SK-N-SH (cell line): ENCODE data around the gene ATP6V0E2. TPM values are rescaled to one million over a fixed set of nuclear protein-coding genes. Genes with fewer than 3 reads are reported as not detected.

Source experiments
- CTCF ChIA-PET: fragments of 300-600, 350-600 bp; formaldehyde crosslinking; extraction: SDS; loops from one replicate; lab custom pipeline; 2021; lab: Yijun Ruan, JAX
- POLR2A ChIA-PET: fragments of 350-600 bp; sonication (Branson Sonifier 250); formaldehyde crosslinking; extraction: SDS; loops from one replicate; lab custom pipeline; 2020; ENCODE audit warnings: antibody characterized with exemption, inconsistent platforms; lab: Yijun Ruan, JAX
- DNase-seq: peaks from one replicate; pipeline ENCODE4 v3.0.0; 2012
- H2AFZ ChIP-seq: fragments of 200-600 bp; sonication (generic); 2 replicates; pipeline ENCODE4 v1.8.1; 2016; ENCODE audit warnings: antibody characterized with exemption, mild to moderate bottlenecking, low read depth
- H3F3A ChIP-seq: fragments of 200-600 bp; sonication (generic); replicated peaks from 2 replicates; pipeline ENCODE3; 2016; ENCODE audit warnings: antibody characterized with exemption, mild to moderate bottlenecking; ENCODE audit not compliant: insufficient read depth
- H3K27ac ChIP-seq, 2 experiments: fragments of 200-500 bp in 1 of 2; fragments of 200-600 bp in 1 of 2; sonication (Bioruptor generic) in 1 of 2; sonication (generic), shearing (Covaris generic) in 1 of 2; 2 replicates each; pipeline versions ENCODE4 v1.5.1 to v1.6.1; 2014 to 2016; ENCODE audit warnings: low read depth in 2 of 2, inconsistent platforms in 1 of 2, low read length in 1 of 2, mild to moderate bottlenecking in 1 of 2, mixed read lengths in 1 of 2
- H3K27me3 ChIP-seq: fragments of 200-600 bp; sonication (generic), shearing (Covaris generic); 2 replicates; pipeline ENCODE4 v1.6.1; 2016; ENCODE audit warnings: mixed run types; ENCODE audit not compliant: insufficient read depth
- H3K36me3 ChIP-seq, 2 experiments: fragments of 200-500 bp in 1 of 2; fragments of 200-600 bp in 1 of 2; sonication (Bioruptor generic) in 1 of 2; sonication (generic) in 1 of 2; replicated peaks in 1 of 2; 2 replicates each; pipeline versions ENCODE3 to v1.5.1; 2014 to 2016; ENCODE audit warnings: low read length in 1 of 2, mild to moderate bottlenecking in 1 of 2; ENCODE audit not compliant: insufficient read depth in 2 of 2, control insufficient read depth in 1 of 2
- H3K4me1 ChIP-seq, 2 experiments: fragments of 200-500 bp in 1 of 2; fragments of 200-600 bp in 1 of 2; sonication (Bioruptor generic) in 1 of 2; sonication (generic), shearing (Covaris generic) in 1 of 2; 2 replicates each; pipeline versions ENCODE4 v1.5.1 to v1.6.1; 2014 to 2016; ENCODE audit warnings: low read depth in 1 of 2, low read length in 1 of 2, mixed run types in 1 of 2; ENCODE audit not compliant: insufficient read depth in 2 of 2, control insufficient read depth in 1 of 2
- H3K4me2 ChIP-seq: fragments of 200-600 bp; sonication (generic), shearing (Covaris generic); 2 replicates; pipeline ENCODE4 v1.6.1; 2017; ENCODE audit warnings: mixed run types
- H3K4me3 ChIP-seq, 2 experiments: fragments of 200-500 bp in 1 of 2; fragments of 200-600 bp in 1 of 2; sonication (Bioruptor generic) in 1 of 2; sonication (generic), shearing (Covaris generic) in 1 of 2; 2 replicates each; pipeline versions ENCODE4 v1.5.1 to v1.8.1; 2014 to 2016; ENCODE audit warnings: low read depth in 2 of 2, inconsistent platforms in 1 of 2, low read length in 1 of 2, mild to moderate bottlenecking in 1 of 2, mixed read lengths in 1 of 2, moderate library complexity in 1 of 2
- H3K79me2 ChIP-seq: fragments of 200-600 bp; sonication (generic); 2 replicates; pipeline ENCODE4 v1.8.1; 2017; ENCODE audit warnings: mild to moderate bottlenecking; ENCODE audit not compliant: insufficient read depth
- H3K9ac ChIP-seq: fragments of 200-600 bp; sonication (generic); 2 replicates; pipeline ENCODE4 v1.6.1; 2017; ENCODE audit warnings: mixed run types
- H3K9me2 ChIP-seq: fragments of 200-600 bp; sonication (generic); 2 replicates; pipeline ENCODE4 v1.6.1; 2017; ENCODE audit warnings: mixed run types
- H3K9me3 ChIP-seq: fragments of 200-600 bp; sonication (generic); 2 replicates; pipeline ENCODE4 v1.6.1; 2017; ENCODE audit warnings: mixed run types, mild to moderate bottlenecking, moderate library complexity
- H4K20me1 ChIP-seq: fragments of 200-600 bp; sonication (generic); 2 replicates; pipeline ENCODE4 v1.6.1; 2017; ENCODE audit warnings: mild to moderate bottlenecking, mixed run types; ENCODE audit not compliant: insufficient read depth
- CHD2 ChIP-seq: fragments of 150-350 bp; IDR thresholded peaks from 2 replicates; pipeline ENCODE4 v1.6.1; 2018; ENCODE audit warnings: low read length; ENCODE audit not compliant: partially characterized antibody
- CTCF ChIP-seq: fragments of 200-600 bp; sonication (generic); IDR thresholded peaks from 2 replicates; pipeline ENCODE4 v1.6.1; 2017; ENCODE audit warnings: antibody characterized with exemption, mild to moderate bottlenecking, moderate library complexity
- ELF1 ChIP-seq: IDR thresholded peaks from 2 replicates; pipeline ENCODE4 v1.4.0; 2012
- EP300 ChIP-seq, 2 experiments: IDR thresholded peaks; 2 replicates each; pipeline versions ENCODE4 v1.4.0 to v1.6.1; 2012; ENCODE audit warnings: borderline replicate concordance in 1 of 2, low read depth in 1 of 2, low read length in 1 of 2
- FOSL2 ChIP-seq: IDR thresholded peaks from 2 replicates; pipeline ENCODE4 v1.4.0; 2012; ENCODE audit warnings: low read depth, mild to moderate bottlenecking, moderate library complexity, borderline replicate concordance
- FOXM1 ChIP-seq: IDR thresholded peaks from 2 replicates; pipeline ENCODE4 v1.4.0; 2012; ENCODE audit warnings: low read depth, mild to moderate bottlenecking
- GABPA ChIP-seq: IDR thresholded peaks from 2 replicates; pipeline ENCODE4 v1.4.0; 2012; ENCODE audit warnings: low read depth, mild to moderate bottlenecking
- GATA2 ChIP-seq: sonication (generic); formaldehyde crosslinking; IDR thresholded peaks from 2 replicates; pipeline ENCODE4 v1.5.0; 2020; ENCODE audit warnings: mild to moderate bottlenecking, missing genetic modification reagents
- MEF2A ChIP-seq: IDR thresholded peaks from 2 replicates; pipeline ENCODE4 v1.4.0; 2012; ENCODE audit warnings: low read depth, borderline replicate concordance
- MXI1 ChIP-seq: IDR thresholded peaks from 2 replicates; pipeline ENCODE4 v1.6.1; 2012; ENCODE audit warnings: mild to moderate bottlenecking, low read depth, low read length, improper control_type of control experiment
- RCOR1 ChIP-seq: fragments of 150-350 bp; IDR thresholded peaks from 2 replicates; pipeline ENCODE4 v1.6.1; 2017; ENCODE audit warnings: antibody characterized with exemption, low read length
- RFX5 ChIP-seq: IDR thresholded peaks from 2 replicates; pipeline ENCODE4 v1.6.1; 2012; ENCODE audit warnings: mild to moderate bottlenecking, improper control_type of control experiment, low read length
- RXRA ChIP-seq: IDR thresholded peaks from 2 replicates; pipeline ENCODE4 v1.4.0; 2012; ENCODE audit warnings: low read depth, mild to moderate bottlenecking, borderline replicate concordance
- TCF12 ChIP-seq: IDR thresholded peaks from 2 replicates; pipeline ENCODE4 v1.4.0; 2012
- TEAD4 ChIP-seq: IDR thresholded peaks from 2 replicates; pipeline ENCODE4 v1.4.0; 2012; ENCODE audit warnings: mild to moderate bottlenecking, borderline replicate concordance; ENCODE audit not compliant: insufficient read depth
- ZBTB33 ChIP-seq: IDR thresholded peaks from 2 replicates; pipeline ENCODE4 v1.4.0; 2012; ENCODE audit warnings: low read depth, borderline replicate concordance
- WGBS: methylation state at CpG from one replicate; pipeline ENCODE4 v1.1.6; 2017; ENCODE audit warnings: low lambda C conversion rate; 5-methylcytosine and 5-hydroxymethylcytosine counted together
- polyA plus RNA-seq, 3 experiments: library from polyadenylated mRNA; depleted of rRNA; stranded (reverse); fragments of >200 nt; gene quantifications; 2 replicates each; pipeline ENCODE4 v1.2.3, GENCODE V29; 2012
- TF ChIP-seq, protein P1 (sequence below): IDR thresholded peaks from 2 replicates; pipeline ENCODE4; 2012
- TF ChIP-seq, protein P2 (sequence below): fragments of 150-350 bp; IDR thresholded peaks from 2 replicates; pipeline ENCODE4 v1.6.1; 2016; ENCODE audit warnings: mild to moderate bottlenecking, low read depth, low read length

Gene ATP6V0E2
- polyA plus RNA-seq, 1 of the 3 experiments (the other 2 are of a cell fraction) = 49.6 TPM

- ChIA-PET CTCF (interaction anchor here (0.7 to 3.2 kb wide), 12 partner anchors 9 to 623 kb away, joined by 3 to 17 read pairs (median 5); partner anchors contain the start of genes ATP6V0E2, ZNF783 and ZNF862), POLR2A (interaction anchor here (1.0 kb wide), 1 partner anchor 10 kb away, joined by 4 read pairs; no protein-coding TSS in a partner anchor)
- Histone ChIP-seq H3K4me3 (no peak overlapping the region), H2AFZ (no peak overlapping the region), H3K36me3 (peaks cover 0 to 4% of the 10 kb centered on the region in 2 experiments), H3K79me2 (no peaks in the 10 kb centered on the region), H4K20me1 (no peaks in the 10 kb centered on the region), H3K27ac (no peak overlapping the region), H3K4me2 (no peak overlapping the region), H3K27me3 (no peaks in the 10 kb centered on the region), H3K9me2 (no peaks in the 10 kb centered on the region), H3K4me1 (no peaks in the 10 kb centered on the region; a peak in 1 of 4 replicates), H3K9me3 (no peaks in the 10 kb centered on the region), H3K9ac (no peak overlapping the region), H3F3A (no peaks in the 10 kb centered on the region)
- no peak for DNase-seq
- TF ChIP-seq CHD2 = no peak
- no peak for TF ChIP-seq TCF12
- no peak for TF ChIP-seq MEF2A
- WGBS = 94% methylated on average over 2 of the region's 2 CpGs
Measured at GRCh38 chr7:149884541-149884940, 10.8 kb downstream of the ATP6V0E2 start.

DNA sequence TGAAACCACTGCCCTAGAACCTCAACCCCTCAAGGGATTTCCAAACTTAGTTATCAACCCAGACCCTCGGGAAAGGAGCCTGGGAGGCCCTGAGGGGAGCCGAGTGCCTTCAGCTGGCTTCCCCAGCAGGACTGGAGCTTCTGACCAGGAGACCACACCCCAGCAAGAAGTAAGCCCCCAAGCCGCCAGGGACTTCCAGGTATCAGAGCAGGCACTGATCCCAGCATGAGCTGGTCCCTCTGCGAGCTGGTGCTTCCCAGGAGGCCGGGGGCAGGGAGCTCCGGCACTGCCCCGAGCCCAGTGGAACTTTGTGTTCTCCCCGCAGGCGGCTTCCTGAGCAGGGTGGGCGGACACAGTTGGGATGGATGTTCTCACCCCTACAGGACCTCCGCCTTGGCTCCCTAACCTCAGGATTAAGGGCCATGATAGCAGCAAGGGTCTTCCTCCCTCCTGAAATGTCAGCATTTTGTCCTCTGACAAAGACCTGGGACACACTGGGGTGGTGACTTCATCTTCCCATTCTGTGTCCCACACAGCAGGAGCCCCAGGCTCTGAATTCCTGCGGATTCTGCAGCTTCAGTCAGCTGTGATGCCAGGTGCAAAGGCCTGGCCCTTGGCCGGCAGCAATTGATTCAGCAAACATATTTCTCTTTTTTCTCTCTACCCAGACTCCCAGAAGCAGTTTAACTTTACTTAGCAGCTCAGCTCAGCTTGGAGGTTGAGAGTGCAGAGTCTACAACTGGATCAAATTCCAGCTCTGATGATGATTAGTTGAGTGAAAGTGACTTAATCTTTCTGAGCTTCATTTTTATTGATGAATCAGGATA is 11.6 kb downstream of the ATP6V0E2 start:
- no peak for TF ChIP-seq FOXM1
- TF ChIP-seq RCOR1 = no peak
- no peak for TF ChIP-seq TEAD4
- TF ChIP-seq TCF12 = no peak
- TF ChIP-seq RFX5 = no peak
- TF ChIP-seq MXI1 = no peak
- TF ChIP-seq CTCF = no peak
- TF ChIP-seq, protein P1, sequence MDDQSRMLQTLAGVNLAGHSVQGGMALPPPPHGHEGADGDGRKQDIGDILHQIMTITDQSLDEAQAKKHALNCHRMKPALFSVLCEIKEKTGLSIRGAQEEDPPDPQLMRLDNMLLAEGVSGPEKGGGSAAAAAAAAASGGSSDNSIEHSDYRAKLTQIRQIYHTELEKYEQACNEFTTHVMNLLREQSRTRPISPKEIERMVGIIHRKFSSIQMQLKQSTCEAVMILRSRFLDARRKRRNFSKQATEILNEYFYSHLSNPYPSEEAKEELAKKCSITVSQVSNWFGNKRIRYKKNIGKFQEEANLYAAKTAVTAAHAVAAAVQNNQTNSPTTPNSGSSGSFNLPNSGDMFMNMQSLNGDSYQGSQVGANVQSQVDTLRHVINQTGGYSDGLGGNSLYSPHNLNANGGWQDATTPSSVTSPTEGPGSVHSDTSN = no peak
- TF ChIP-seq ELF1 = no peak
- TF ChIP-seq ZBTB33 = no peak
- no peak for TF ChIP-seq GATA2
- no peak for TF ChIP-seq EP300 (IDR thresholded peaks at IDR 0.05; ENCODE audit: borderline replicate concordance in 1 of 2, low read depth in 1 of 2, low read length in 1 of 2)
- TF ChIP-seq GABPA = no peak
- TF ChIP-seq, protein P2, sequence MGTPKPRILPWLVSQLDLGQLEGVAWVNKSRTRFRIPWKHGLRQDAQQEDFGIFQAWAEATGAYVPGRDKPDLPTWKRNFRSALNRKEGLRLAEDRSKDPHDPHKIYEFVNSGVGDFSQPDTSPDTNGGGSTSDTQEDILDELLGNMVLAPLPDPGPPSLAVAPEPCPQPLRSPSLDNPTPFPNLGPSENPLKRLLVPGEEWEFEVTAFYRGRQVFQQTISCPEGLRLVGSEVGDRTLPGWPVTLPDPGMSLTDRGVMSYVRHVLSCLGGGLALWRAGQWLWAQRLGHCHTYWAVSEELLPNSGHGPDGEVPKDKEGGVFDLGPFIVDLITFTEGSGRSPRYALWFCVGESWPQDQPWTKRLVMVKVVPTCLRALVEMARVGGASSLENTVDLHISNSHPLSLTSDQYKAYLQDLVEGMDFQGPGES = no peak
- no peak for TF ChIP-seq RXRA
- TF ChIP-seq FOSL2 = no peak
- ChIA-PET POLR2A (no interaction called here), CTCF (interaction anchor here (0.7 to 1.8 kb wide), 4 partner anchors 11 to 160 kb away, joined by 3 to 8 read pairs (median 4); no protein-coding TSS in a partner anchor)

More for the DNA sequence above, 11.6 kb downstream of the ATP6V0E2 start:
- Histone ChIP-seq H3K27ac (no peak overlapping the region), H3K9ac (no peak overlapping the region), H2AFZ (no peak overlapping the region), H3K27me3 (no peaks in the 10 kb centered on the region), H4K20me1 (no peaks in the 10 kb centered on the region), H3K4me1 (no peaks in the 10 kb centered on the region; a peak in 1 of 4 replicates), H3K9me3 (no peaks in the 10 kb centered on the region), H3K9me2 (no peaks in the 10 kb centered on the region), H3K4me3 (no peak overlapping the region), H3K4me2 (no peak overlapping the region), H3K79me2 (no peaks in the 10 kb centered on the region), H3F3A (no peaks in the 10 kb centered on the region), H3K36me3 (peaks cover 0 to under 1% of the 10 kb centered on the region in 2 experiments)
- DNase-seq = no peak
- 71% methylated on average over 3 of the region's 13 CpGs for WGBS
